Endothelial cell of umbilical vein (primary cell): ENCODE data around the gene CARS1. TPM values are rescaled to one million over a fixed set of nuclear protein-coding genes. Genes with fewer than 3 reads are reported as not detected.

Experiments
- BruUV-seq: library from RNA; stranded (reverse); fragments of 400-500 nt; replicated peaks from 2 replicates; lab custom pipeline; 2021; lab: Mats Ljungman, UMichigan
- CTCF ChIA-PET: fragments of 300-600, 350-600 bp; sonication (Branson Sonifier 250); formaldehyde crosslinking; loops from one replicate; lab custom pipeline; 2021; ENCODE audit warnings: antibody characterized with exemption, inconsistent platforms; lab: Charles Lee
- POLR2A ChIA-PET: fragments of 300-600, 350-600 bp; sonication (Branson Sonifier 250); formaldehyde crosslinking; loops from one replicate; lab custom pipeline; 2021; ENCODE audit warnings: antibody characterized with exemption, inconsistent platforms; lab: Charles Lee
- DNase-seq: peaks from one replicate; pipeline ENCODE4 v3.0.0-alpha.2; 2011; ENCODE audit warnings: low read depth, low spot score
- FAIRE-seq: peaks from 2 replicates; lab custom pipeline; 2011; peaks lifted over from hg19 to GRCh38; lab: Jason Lieb, UNC
- H2AFZ ChIP-seq: 2 replicates; pipeline ENCODE4 v1.6.0; 2012; ENCODE audit warnings: low read depth, low read length, control low read depth, inconsistent platforms
- H3K27ac ChIP-seq: 2 replicates; pipeline ENCODE4 v1.5.1; 2011; ENCODE audit warnings: low read depth, mild to moderate bottlenecking, control low read depth, low read length, moderate library complexity; ENCODE audit not compliant: insufficient read depth
- H3K27me3 ChIP-seq, 2 experiments: 2 replicates each; pipeline versions ENCODE4 v1.6.0 to v1.6.1; 2011; ENCODE audit warnings: low read length in 2 of 2, mixed read lengths in 1 of 2; ENCODE audit not compliant: control insufficient read depth in 2 of 2, insufficient read depth in 2 of 2
- H3K36me3 ChIP-seq, 2 experiments: 2 replicates in 1 of 2; 3 replicates in 1 of 2; pipeline ENCODE4 v1.5.1; 2011; ENCODE audit warnings: low read length in 2 of 2, mild to moderate bottlenecking in 1 of 2, moderate library complexity in 1 of 2; ENCODE audit not compliant: control insufficient read depth in 2 of 2, insufficient read depth in 2 of 2; ENCODE audit errors: extremely low read depth in 1 of 2
- H3K4me1 ChIP-seq: 3 replicates; pipeline ENCODE4 v1.5.1; 2011; ENCODE audit warnings: mild to moderate bottlenecking, low read length; ENCODE audit not compliant: control insufficient read depth, insufficient read depth; ENCODE audit errors: extremely low read depth
- H3K4me2 ChIP-seq: 2 replicates; pipeline ENCODE4 v1.6.1; 2011; ENCODE audit warnings: low read length, control low read depth, mixed read lengths; ENCODE audit not compliant: insufficient read depth
- H3K4me3 ChIP-seq, 3 experiments: fragments of 200-600 bp in 1 of 3; sonication (generic), shearing (Covaris generic) in 1 of 3; replicated peaks in 1 of 3; 2 replicates each; pipeline ENCODE4 v1.5.1; 2011 to 2016; ENCODE audit warnings: control low read depth in 3 of 3, low read length in 3 of 3, mild to moderate bottlenecking in 2 of 3, inconsistent platforms in 1 of 3, low read depth in 1 of 3, moderate library complexity in 1 of 3; ENCODE audit not compliant: insufficient read depth in 1 of 3
- H3K79me2 ChIP-seq: 2 replicates; pipeline ENCODE4 v1.6.0; 2012; ENCODE audit warnings: low read length, inconsistent platforms; ENCODE audit not compliant: control insufficient read depth, insufficient read depth
- H3K9ac ChIP-seq: replicated peaks from 2 replicates; pipeline ENCODE3; 2011; ENCODE audit warnings: low read length, control low read depth; ENCODE audit not compliant: insufficient read depth; ENCODE audit errors: extremely low read depth
- H3K9me1 ChIP-seq: replicated peaks from 3 replicates; pipeline ENCODE4 v1.6.0; 2011; ENCODE audit warnings: mild to moderate bottlenecking, low read length; ENCODE audit not compliant: control insufficient read depth, insufficient read depth; ENCODE audit errors: extremely low read depth
- H3K9me3 ChIP-seq: replicated peaks from 2 replicates; pipeline ENCODE4 v1.5.1; 2012; ENCODE audit warnings: low read length, inconsistent platforms; ENCODE audit not compliant: control insufficient read depth, insufficient read depth
- H4K20me1 ChIP-seq: replicated peaks from 2 replicates; pipeline ENCODE3; 2011; ENCODE audit warnings: mild to moderate bottlenecking, low read length; ENCODE audit not compliant: control insufficient read depth, insufficient read depth; ENCODE audit errors: extremely low read depth
- EZH2 ChIP-seq: IDR thresholded peaks from 2 replicates; pipeline ENCODE4 v1.6.1; 2012; ENCODE audit warnings: borderline replicate concordance, low read depth, mild to moderate bottlenecking, moderate library complexity, low read length, inconsistent platforms; ENCODE audit not compliant: severe bottlenecking
- FOS ChIP-seq: IDR thresholded peaks from 2 replicates; pipeline ENCODE4 v1.6.1; 2011; ENCODE audit warnings: mild to moderate bottlenecking, low read length, moderate library complexity, borderline replicate concordance; ENCODE audit not compliant: insufficient read depth
- GATA2 ChIP-seq: IDR thresholded peaks from 2 replicates; pipeline ENCODE4 v1.7.0; 2011; ENCODE audit warnings: low read depth, mild to moderate bottlenecking, moderate library complexity, mixed read lengths, low read length; ENCODE audit not compliant: insufficient read length, insufficient read depth
- JUN ChIP-seq: IDR thresholded peaks from 2 replicates; pipeline ENCODE4 v1.6.1; 2011; ENCODE audit warnings: borderline replicate concordance, low read depth; ENCODE audit not compliant: insufficient read length, insufficient read depth
- MYC ChIP-seq: IDR thresholded peaks from one replicate; pipeline ENCODE4 v1.6.1; 2011; ENCODE audit warnings: mild to moderate bottlenecking, low read depth, low read length
- POLR2A ChIP-seq: IDR thresholded peaks from 2 replicates; pipeline ENCODE4 v1.6.1; 2012; ENCODE audit warnings: low read depth, mild to moderate bottlenecking, control low read depth, low read length
- POLR2AphosphoS5 ChIP-seq: IDR thresholded peaks from 2 replicates; pipeline ENCODE4 v1.6.1; 2012; ENCODE audit warnings: low read depth, mild to moderate bottlenecking, control low read depth, low read length, moderate library complexity; ENCODE audit not compliant: insufficient read depth
- dilution Hi-C: fragments of 300-500 bp; cut with MboI; formaldehyde crosslinking; loops from one replicate; pipeline ENCODE4 v1.15.0; 2019; ENCODE audit warnings: low sequenced_read_pairs; ENCODE audit not compliant: extremely low pct_ligation_motif_present
- intact Hi-C: fragments of 100-400 bp; cut with micrococcal nuclease; formaldehyde crosslinking; loops from one replicate; pipeline ENCODE4 v1.10.0; 2022
- polyA plus RNA-seq, 4 experiments: library from polyadenylated mRNA; depleted of rRNA in 3 of 4; stranded (reverse) in 3 of 4; unstranded in 1 of 4; fragments of >200 nt; gene quantifications; 2 replicates each; pipeline versions ENCODE4 v1.2.1 to v1.2.3, GENCODE V29; 2011 to 2012; ENCODE audit warnings: missing spikeins in 1 of 4
- total RNA-seq: library from RNA; stranded (reverse); gene quantifications from 2 replicates; pipeline ENCODE4 v1.2.3, GENCODE V29; 2021
- TF ChIP-seq, protein P1 (sequence below): IDR thresholded peaks from 2 replicates; pipeline ENCODE4 v1.6.1; 2011; ENCODE audit not compliant: insufficient read depth, insufficient read length
- TF ChIP-seq, protein P2 (sequence below), 2 donors: IDR thresholded peaks; 1 replicate in 1 of 2; 2 replicates in 1 of 2; pipeline ENCODE4 v1.5.1; 2011; ENCODE audit warnings: low read length in 2 of 2, mild to moderate bottlenecking in 2 of 2, moderate library complexity in 2 of 2, control low read depth in 1 of 2, inconsistent platforms in 1 of 2, low read depth in 1 of 2; ENCODE audit not compliant: insufficient read depth in 1 of 2; ENCODE audit errors: extremely low read depth in 1 of 2

CARS1 gene
- total and polyA plus RNA-seq, 2 donors (not counting 3 experiments of a cell fraction or from before 2014, with no cell fraction given) = 43.5 to 66.2 TPM

DNA sequence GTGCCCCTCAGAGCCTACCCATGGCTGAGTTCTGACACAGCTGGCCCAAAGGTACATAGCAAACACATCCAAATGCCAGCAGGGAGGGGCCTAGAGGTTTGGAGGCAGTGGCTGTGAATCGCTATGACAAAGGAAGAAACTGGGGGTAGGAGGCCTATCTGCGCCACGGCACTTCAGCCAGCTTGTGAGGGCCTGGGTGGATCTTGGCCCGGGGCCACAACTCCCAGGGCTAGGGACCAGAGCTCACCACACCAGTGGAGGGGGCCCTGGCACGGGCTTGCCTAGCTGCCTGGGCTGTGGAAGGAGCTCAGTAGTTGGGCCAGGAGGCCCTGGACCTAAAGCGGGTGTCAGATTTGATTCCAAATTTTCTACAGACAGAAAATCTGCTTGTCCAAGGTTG lies 55.7 kb downstream of the CARS1 start:
- dilution Hi-C loops = no loop called here

More for the DNA sequence above, 55.7 kb downstream of the CARS1 start:
- Histone ChIP-seq H3K9ac (no peak overlapping the region), H3K9me3 (no peaks in the 10 kb centered on the region), H3K27me3 (no peaks in the 10 kb centered on the region), H3K36me3 (peaks cover 0 to 31% of the 10 kb centered on the region in 2 experiments), H3K4me2 (no peak overlapping the region), H4K20me1 (no peaks in the 10 kb centered on the region), H3K4me3 (no peak overlapping the region), H3K79me2 (no peaks in the 10 kb centered on the region), H3K27ac (no peak overlapping the region), H3K9me1 (no peaks in the 10 kb centered on the region), H2AFZ (no peak overlapping the region), H3K4me1 (no peaks in the 10 kb centered on the region)
- POLR2A ChIA-PET = no interaction called here
- CTCF ChIA-PET = interaction anchor here (0.9 to 1.5 kb wide), 2 partner anchors 10 to 469 kb away, joined by 3 to 5 read pairs; partner anchors contain the start of gene NAP1L4
- intact Hi-C loops = no loop called here
- BruUV-seq = no TSS peak
- TF ChIP-seq EZH2 (no peak), FOS (no peak), JUN (no peak), MYC (no peak), POLR2A (no peak), POLR2AphosphoS5 (no peak), GATA2 (no peak)
- TF ChIP-seq, protein P1, sequence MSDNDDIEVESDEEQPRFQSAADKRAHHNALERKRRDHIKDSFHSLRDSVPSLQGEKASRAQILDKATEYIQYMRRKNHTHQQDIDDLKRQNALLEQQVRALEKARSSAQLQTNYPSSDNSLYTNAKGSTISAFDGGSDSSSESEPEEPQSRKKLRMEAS = no peak
- TF ChIP-seq, protein P2, sequence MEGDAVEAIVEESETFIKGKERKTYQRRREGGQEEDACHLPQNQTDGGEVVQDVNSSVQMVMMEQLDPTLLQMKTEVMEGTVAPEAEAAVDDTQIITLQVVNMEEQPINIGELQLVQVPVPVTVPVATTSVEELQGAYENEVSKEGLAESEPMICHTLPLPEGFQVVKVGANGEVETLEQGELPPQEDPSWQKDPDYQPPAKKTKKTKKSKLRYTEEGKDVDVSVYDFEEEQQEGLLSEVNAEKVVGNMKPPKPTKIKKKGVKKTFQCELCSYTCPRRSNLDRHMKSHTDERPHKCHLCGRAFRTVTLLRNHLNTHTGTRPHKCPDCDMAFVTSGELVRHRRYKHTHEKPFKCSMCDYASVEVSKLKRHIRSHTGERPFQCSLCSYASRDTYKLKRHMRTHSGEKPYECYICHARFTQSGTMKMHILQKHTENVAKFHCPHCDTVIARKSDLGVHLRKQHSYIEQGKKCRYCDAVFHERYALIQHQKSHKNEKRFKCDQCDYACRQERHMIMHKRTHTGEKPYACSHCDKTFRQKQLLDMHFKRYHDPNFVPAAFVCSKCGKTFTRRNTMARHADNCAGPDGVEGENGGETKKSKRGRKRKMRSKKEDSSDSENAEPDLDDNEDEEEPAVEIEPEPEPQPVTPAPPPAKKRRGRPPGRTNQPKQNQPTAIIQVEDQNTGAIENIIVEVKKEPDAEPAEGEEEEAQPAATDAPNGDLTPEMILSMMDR (IDR thresholded peaks at IDR 0.05; ENCODE audit: extremely low read depth in 1 of 2, insufficient read depth in 1 of 2, low read depth in 1 of 2, low read length in 2 of 2) = no peak
- FAIRE-seq (no peak), DNase-seq (no peak)
